HG03558 (cell line): ENCODE data around the gene DLK1.

Source experiments
- ATAC-seq: cut with Tn5 transposase; IDR thresholded peaks from one replicate; pipeline ENCODE4 v1.9.1; 2021; ENCODE audit warnings: moderate number of reproducible peaks; ENCODE audit not compliant: unreplicated experiment; ENCODE audit errors: extremely low read depth

DLK1 gene

DNA sequence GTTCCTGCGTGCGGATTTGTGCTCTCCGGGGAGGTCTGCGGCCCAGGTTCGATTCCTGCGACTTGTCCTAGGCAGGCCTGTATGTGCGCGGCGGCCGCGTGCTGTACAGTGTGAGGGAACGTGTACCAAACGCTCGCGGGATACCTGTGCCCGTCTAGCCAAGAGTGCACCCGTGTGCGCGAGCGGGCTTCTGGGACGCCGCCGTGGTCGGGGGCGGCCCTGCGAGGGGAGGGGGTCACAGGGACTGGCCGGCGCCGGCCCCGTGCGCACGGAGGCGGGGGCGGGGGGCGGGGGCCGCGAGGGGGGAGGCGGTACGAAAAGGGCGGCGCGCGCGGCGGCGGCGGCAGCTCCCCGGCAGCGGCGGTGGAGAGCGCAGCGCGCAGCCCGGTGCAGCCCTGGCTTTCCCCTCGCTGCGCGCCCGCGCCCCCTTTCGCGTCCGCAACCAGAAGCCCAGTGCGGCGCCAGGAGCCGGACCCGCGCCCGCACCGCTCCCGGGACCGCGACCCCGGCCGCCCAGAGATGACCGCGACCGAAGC lies at the start of gene DLK1:
Gene DLK1, plus strand, starts transcription at position 343 of the 536 bp plus-strand sequence. Its CDS starts 177 bp downstream, at position 520.
- no peak for ATAC-seq

GRCh38 chr14:100677152-100677551 lies 49.5 kb upstream of the DLK1 start:
- no peak for ATAC-seq

DNA sequence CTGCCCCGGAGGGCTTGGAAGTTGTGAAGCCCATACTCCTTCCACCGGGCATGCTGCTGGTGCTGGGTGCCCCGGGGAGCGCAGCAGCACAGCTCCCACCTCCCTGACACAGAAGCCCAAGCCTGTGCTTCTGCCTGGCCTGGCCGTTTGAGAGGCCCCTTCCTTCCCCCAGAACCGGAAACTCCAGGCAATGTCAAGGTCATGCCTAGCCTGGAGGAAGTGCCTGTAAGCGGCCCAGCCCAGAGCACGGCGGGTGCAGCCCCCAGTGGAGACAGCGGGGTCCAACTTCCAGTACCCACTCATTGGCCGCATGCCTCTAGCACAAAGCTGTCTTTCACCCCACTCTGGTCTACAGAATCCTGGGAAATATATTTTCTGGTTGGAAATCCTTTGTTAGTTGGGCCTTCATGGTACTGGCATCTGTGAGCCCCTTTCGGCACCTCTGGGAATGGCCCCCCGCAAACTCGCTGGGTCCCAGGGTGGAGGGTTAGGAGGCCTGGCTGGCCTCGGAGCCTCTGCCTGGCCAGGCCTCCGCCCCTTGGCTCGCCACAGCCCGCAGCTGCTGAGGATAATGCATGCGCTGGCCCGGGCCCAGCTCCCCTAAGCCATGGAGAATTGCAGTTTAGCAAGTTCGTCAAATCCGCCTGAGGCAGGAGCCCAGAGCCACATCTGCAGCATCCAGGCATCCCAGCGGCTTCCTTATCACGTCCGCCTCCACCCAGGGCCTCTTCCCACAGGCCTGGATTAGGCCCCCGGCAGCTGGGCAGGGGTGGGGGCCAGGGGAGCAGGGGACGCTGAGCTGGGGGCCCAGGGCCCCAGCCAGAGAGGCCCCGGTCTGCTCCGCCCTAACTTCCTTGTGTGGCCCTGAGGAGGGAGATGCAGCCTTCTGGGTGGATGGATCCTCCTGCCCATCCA lies 48.9 kb upstream of the DLK1 start:
- ATAC-seq = no peak

GRCh38 chr14:100678469-100678828 lies 48.2 kb upstream of the DLK1 start:
- ATAC-seq = no peak

DNA sequence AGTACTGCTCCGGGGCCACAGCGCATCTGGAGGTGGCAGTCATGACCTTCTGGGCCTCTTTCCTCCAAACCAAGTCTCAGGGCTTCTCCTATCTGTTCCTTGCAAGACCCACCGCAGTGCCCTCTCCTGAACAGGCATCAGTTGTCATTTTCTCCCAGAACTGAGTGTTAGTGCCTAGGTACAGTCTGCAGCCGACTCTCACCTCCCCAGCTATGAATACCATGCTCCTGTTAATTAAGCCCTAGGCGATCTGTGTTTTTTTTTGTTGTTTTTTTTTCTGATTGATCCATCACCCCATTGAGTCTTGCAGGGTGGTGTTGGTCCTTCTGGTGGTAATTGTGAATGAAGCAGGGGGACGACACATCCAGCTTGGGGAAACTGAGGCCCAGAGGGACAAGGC lies 47.5 kb upstream of the DLK1 start:
- ATAC-seq = no peak

DNA sequence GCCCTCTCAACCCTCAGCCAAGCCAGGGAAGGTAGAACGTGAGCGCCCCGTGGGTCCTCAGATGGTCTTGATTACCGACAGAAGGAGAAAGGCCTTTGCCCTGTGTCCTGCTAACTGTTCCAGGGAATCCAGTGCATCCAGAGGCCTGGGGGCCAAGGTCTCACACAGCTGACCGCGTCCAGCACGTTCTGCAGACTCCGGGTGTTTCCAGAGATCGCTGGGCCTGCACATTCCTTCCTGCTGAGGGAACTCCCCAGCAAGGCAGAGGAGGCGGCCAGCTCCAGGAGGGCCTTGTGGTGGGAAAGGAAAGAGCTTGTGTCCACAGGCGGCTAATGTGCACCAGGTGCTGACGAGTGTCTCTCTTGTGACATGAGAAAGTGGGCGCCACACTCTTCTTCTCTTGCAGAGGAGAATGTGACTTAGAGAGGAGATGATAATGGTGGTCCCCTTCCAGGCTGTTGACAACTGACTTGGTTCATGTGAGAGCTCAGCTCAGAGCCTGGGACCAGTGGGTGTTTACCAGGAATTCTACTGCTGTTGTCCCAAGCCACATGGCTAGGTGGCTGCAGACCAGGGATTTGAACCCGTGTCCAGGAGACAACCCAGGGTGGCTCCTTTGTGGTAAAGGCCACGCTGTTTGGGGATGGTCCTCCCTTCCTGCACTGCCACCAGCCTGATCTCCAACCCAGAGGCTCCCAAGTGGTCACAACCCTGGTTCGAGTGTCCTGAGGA lies 46.8 kb upstream of the DLK1 start:
- no peak for ATAC-seq

DNA sequence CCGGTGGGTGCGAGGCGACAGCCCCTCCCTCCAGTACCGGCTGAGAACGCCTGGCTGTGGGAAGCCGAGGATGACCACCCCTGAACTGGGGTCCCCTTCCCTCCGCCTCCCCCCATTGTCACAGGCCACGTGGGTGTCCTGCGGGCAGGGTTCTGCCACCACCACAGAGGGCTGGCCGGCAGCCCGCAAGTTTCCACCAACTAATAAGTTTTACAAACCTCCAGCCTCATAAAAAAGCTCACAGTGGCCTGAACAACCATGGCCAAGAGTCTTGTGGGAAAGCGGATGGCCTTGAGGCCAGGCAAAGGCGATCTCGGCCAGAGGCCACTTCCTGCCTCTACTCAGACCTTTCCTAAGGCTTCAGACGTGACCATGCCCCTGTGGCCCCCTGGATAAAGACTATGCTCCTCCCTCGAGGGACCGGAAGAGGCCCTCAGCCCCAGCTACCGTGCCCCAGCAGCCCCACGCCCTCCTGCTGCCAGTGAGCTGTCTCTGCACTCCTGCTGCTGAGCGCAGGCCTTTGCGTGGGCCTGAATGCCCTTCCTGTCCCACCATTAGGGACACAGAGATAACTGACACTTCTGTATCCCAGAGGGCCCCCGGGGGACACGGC lies 46.1 kb upstream of the DLK1 start:
- ATAC-seq = no peak

- ATAC-seq = no peak
These were observed 45.6 kb upstream of the DLK1 start for GRCh38 chr14:100681111-100681510.

- no peak for ATAC-seq
These were observed 43.9 kb upstream of the DLK1 start for GRCh38 chr14:100682749-100683148.

DNA sequence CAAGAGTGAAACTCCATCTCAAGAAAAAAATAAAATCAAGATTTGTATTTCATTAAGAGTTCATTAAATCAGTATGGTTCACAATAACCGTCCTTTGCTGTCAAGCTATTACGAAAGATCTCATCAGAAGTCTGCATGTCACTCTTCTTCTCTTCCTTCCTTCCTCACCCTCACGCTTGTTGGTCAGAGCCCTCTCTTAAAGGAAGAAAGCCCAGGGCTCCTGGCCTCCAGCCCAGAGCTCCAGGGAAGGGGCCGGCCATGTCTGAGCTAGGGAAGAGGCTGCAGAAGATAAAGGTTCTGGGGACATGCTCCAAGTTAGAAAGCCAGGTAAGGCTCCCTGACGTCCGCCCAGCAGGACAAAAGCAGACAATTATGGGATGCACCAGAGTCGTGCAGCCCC lies 43.1 kb upstream of the DLK1 start:
- ATAC-seq = no peak

- no peak for ATAC-seq
These were observed 42.5 kb upstream of the DLK1 start for GRCh38 chr14:100684154-100684553.

- no peak for ATAC-seq
These were observed 41.7 kb upstream of the DLK1 start for GRCh38 chr14:100684961-100685360.

DNA sequence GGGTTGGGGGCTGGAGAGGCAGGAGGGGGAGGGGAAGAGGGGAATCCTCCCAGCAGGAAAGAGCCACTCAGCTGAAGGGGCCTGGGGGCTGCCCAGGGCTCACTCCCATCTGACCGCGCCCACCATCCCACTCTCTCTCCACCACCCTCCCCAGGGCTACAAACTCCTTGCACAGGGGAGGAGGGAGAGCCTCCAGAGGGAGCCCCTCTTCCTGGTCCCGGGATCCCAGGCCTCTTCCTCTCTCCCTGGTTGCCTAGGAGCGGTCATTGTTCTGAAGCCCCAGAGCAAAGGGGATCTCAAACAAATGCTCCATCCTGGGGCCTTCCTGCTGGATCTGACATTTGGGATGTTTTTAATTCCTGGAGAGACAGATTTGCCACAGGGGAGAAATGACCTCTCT lies 39.8 kb upstream of the DLK1 start:
- no peak for ATAC-seq

GRCh38 chr14:100687386-100687785 lies 39.3 kb upstream of the DLK1 start:
- no peak for ATAC-seq

DNA sequence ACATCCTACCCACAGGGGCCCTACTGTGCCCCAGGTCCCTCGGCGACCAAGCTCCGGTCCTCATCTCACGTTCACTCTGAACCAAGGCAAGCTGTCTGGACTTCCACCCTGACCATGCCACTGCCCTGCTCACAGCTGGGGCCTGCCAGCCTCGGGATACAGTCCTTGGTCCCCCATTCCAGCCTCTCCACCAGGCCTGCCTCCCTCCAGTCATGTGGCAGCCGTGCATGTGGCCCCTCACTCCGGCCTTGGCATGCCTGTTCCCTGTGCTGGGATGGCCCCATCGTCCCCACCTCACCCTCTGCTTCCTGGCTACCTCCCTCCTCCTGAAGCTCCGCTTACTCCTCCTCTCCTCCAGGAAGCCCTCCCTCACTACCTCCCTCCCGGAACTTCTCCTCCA lies 38.6 kb upstream of the DLK1 start:
- ATAC-seq = no peak

GRCh38 chr14:100688598-100689461 lies 37.9 kb upstream of the DLK1 start:
- ATAC-seq = no peak

DNA sequence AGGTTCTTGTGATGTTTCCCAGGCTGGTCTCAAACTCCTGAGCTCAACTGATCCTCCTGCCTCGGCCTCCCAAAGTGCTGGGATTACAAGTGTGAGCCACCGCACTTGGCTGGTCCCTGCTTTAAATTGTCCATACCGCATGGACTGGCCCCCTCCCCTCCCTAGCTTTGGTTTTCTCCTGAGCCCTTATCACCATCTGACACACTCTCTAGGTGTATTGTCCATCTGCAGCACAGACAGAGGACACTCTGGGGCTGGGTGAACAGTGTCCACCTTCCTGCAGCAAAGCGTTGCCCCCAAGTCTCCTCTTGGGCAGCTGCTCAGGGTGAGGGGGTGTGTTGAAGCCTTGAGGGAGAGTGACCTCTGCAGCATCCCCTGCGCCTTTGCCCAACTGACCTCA lies 36.0 kb upstream of the DLK1 start:
- no peak for ATAC-seq

GRCh38 chr14:100691395-100692056 lies 35.2 kb upstream of the DLK1 start:
- no peak for ATAC-seq

- no peak for ATAC-seq
These were observed 34.4 kb upstream of the DLK1 start for GRCh38 chr14:100692256-100692655.
